Panc1 (cell line): ENCODE results near the gene UBL4A. TPM values are rescaled to one million over a fixed set of nuclear protein-coding genes. Genes with fewer than 3 reads are reported as not detected.

Experiments
- ATAC-seq: fragments of 200-7000 bp; cut with Tn5 transposase; 2 replicates; pipeline ENCODE4 v1.9.1; 2020; ENCODE audit warnings: mild to moderate bottlenecking, moderate library complexity
- BruUV-seq: library from RNA; stranded (reverse); fragments of 400-500 nt; replicated peaks from 2 replicates; lab custom pipeline; 2021; lab: Mats Ljungman, UMichigan
- CTCF ChIA-PET: fragments of 300-600 bp; sonication (Branson Sonifier 250); formaldehyde crosslinking; loops from one replicate; lab custom pipeline; 2022; ENCODE audit warnings: antibody characterized with exemption; lab: Charles Lee
- POLR2A ChIA-PET: fragments of 300-600 bp; sonication (Branson Sonifier 250); formaldehyde crosslinking; loops from one replicate; lab custom pipeline; 2022; ENCODE audit warnings: antibody characterized with exemption; lab: Charles Lee
- DNase-seq: peaks from one replicate; pipeline ENCODE4 v3.0.0-alpha.2; 2010; ENCODE audit warnings: low read depth, low spot score
- H3K27ac ChIP-seq: 2 replicates; pipeline ENCODE4 v1.5.1; 2011; ENCODE audit warnings: mild to moderate bottlenecking, low read length, inconsistent platforms
- H3K27me3 ChIP-seq: fragments of 200-500 bp; sonication (Bioruptor generic); 2 replicates; pipeline ENCODE4 v1.6.0; 2014; ENCODE audit warnings: low read length, inconsistent platforms; ENCODE audit not compliant: control insufficient read depth, insufficient read depth
- H3K36me3 ChIP-seq: fragments of 200-500 bp; sonication (Bioruptor generic); 2 replicates; pipeline ENCODE4 v1.5.1; 2014; ENCODE audit warnings: inconsistent platforms, mild to moderate bottlenecking, low read length, moderate library complexity; ENCODE audit not compliant: control insufficient read depth, insufficient read depth
- H3K4me1 ChIP-seq: 2 replicates; pipeline ENCODE4 v1.5.1; 2011; ENCODE audit warnings: inconsistent platforms, mild to moderate bottlenecking, low read length, moderate library complexity; ENCODE audit not compliant: control insufficient read depth, insufficient read depth
- H3K4me3 ChIP-seq, 2 experiments: 2 replicates each; pipeline ENCODE4 v1.5.1; 2011 to 2012; ENCODE audit warnings: low read depth in 2 of 2, low read length in 2 of 2, mild to moderate bottlenecking in 2 of 2, inconsistent platforms in 1 of 2, moderate library complexity in 1 of 2
- H3K9me3 ChIP-seq: fragments of 200-500 bp; sonication (Bioruptor generic); 2 replicates; pipeline ENCODE4 v1.5.1; 2014; ENCODE audit warnings: low read depth, mild to moderate bottlenecking, inconsistent platforms, low read length, moderate library complexity; ENCODE audit not compliant: control insufficient read depth, insufficient read depth
- CTCF ChIP-seq: fragments of 450-650 bp; IDR thresholded peaks from 2 replicates; pipeline ENCODE4 v1.5.1; 2017; ENCODE audit warnings: mild to moderate bottlenecking
- POLR2AphosphoS5 ChIP-seq: IDR thresholded peaks from 2 replicates; pipeline ENCODE4 v1.6.1; 2012; ENCODE audit warnings: mild to moderate bottlenecking, low read depth, low read length, moderate library complexity
- REST ChIP-seq, 2 experiments: IDR thresholded peaks; 2 replicates each; pipeline ENCODE4 v1.6.1; 2011 to 2012; ENCODE audit warnings: low read depth in 2 of 2, control low read depth in 1 of 2, low read length in 1 of 2, mild to moderate bottlenecking in 1 of 2, moderate library complexity in 1 of 2; ENCODE audit not compliant: insufficient read depth in 1 of 2
- SIN3A ChIP-seq: IDR thresholded peaks from 2 replicates; pipeline ENCODE4 v1.6.1; 2012; ENCODE audit warnings: low read depth, mild to moderate bottlenecking, low read length, moderate library complexity, borderline replicate concordance; ENCODE audit not compliant: insufficient read depth
- TCF7L2 ChIP-seq: IDR thresholded peaks from 2 replicates; pipeline ENCODE4 v1.6.1; 2011; ENCODE audit warnings: mild to moderate bottlenecking, low read depth, low read length, inconsistent platforms
- in situ Hi-C: cut with HindIII; loops from 2 replicates; pipeline ENCODE4 v1.10.0; 2016; ENCODE audit warnings: low sequenced_read_pairs, low pct_unique_long_range_greater_than_20kb
- intact Hi-C: fragments of 100-400 bp; cut with micrococcal nuclease; formaldehyde crosslinking; loops from one replicate; pipeline ENCODE4 v1.10.0; 2022; ENCODE audit not compliant: unreplicated experiment
- total RNA-seq: library from RNA; stranded (reverse); gene quantifications from one replicate; pipeline ENCODE4 v1.2.1, GENCODE V29; 2021; ENCODE audit not compliant: unreplicated experiment

Gene UBL4A
- total RNA-seq, 1 experiment from 2014 or later = 65.4 TPM

DNA sequence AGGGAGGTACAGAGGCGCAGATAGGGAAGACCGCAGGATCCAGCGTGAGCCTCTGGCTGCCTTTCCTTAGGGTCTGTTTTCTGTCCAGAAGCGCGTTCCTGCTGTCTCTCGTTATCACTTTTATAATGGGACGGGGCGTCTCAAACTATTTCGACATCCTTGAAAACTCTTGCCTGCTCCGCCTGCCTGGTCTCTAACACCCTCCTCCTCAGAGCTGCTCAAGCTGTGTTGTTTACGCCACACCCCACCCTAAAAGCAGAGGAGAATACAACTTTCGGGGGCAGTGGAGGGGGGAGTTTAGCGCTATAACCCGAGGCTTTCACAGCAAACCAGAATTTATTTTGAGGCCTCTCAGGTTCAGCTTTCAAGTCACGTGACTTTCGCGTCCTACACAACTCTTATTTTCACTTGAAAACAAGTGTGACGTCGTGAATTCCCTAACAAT lies 30.3 kb upstream of the UBL4A start:
- CTCF ChIA-PET = interaction anchor here (0.7 kb wide), 1 partner anchor 166 kb away, joined by 5 read pairs; no protein-coding TSS in a partner anchor
- Histone ChIP-seq H3K27me3 (no peaks in the 10 kb centered on the region), H3K4me3 (peak overlapping the region; percentile 72 to 85), H3K9me3 (no peaks in the 10 kb centered on the region), H3K4me1 (peaks cover 12% of the 10 kb centered on the region), H3K36me3 (no peaks in the 10 kb centered on the region), H3K27ac (peak overlapping the region; percentile 78)
- no peak for DNase-seq
- TF ChIP-seq REST (IDR thresholded peaks at IDR 0.05; ENCODE audit: insufficient read depth in 1 of 2, low read depth in 2 of 2, low read length in 1 of 2) (no peak), SIN3A (no peak), CTCF (no peak), POLR2AphosphoS5 (no peak), TCF7L2 (no peak)
- no TSS peak for BruUV-seq
- peak; percentile 39 for ATAC-seq
- POLR2A ChIA-PET = interaction anchor here (0.6 kb wide), 2 partner anchors 17 to 260 kb away, joined by 3 read pairs; no protein-coding TSS in a partner anchor
- in situ Hi-C loops = no loop called here
- intact Hi-C loops = no loop called here

DNA sequence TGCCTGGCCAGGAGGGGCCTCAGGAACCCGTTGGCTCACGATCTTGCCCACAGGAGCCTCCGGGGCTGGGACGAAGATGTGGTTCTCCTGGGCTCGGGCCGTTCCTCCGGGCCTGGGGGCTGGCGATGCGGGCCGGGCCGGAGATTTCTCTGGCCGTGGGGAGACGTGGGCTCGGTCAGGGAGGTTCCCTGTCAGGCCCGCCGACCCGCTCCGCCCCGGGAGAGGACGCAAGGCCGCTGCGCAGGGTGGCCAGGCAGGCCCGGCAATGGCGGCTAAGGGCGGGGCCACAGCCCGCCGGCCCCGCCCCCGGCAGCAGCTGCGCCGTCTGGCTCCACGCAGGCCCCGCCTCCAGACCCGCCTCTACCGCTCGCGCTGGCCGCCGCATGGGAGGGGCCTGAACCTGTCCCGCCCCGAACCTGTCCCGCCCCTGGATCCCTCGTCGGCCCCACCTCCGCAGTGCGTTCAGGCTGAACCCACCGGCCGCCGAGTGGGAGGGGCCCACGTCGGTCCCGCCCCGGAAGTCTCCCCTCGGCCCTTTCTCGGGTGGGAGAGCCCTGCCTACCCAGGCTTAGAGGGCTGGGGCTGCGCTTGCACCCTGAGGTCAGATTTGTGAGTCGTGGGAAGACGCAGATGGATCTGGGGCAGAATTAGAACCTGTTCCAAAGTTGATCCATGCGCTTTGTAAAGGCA lies 29.7 kb upstream of the UBL4A start, which contains the start of gene FAM3A:
Gene FAM3A, minus strand, starts transcription at position 267 of the 690 bp plus-strand sequence. CDS start 460 bp downstream, outside the sequence.
- Histone ChIP-seq H3K27me3 (no peaks in the 10 kb centered on the region), H3K9me3 (no peaks in the 10 kb centered on the region), H3K36me3 (no peaks in the 10 kb centered on the region), H3K4me3 (peak within 1 kb of the TSS; percentile 72 to 86), H3K4me1 (peaks cover 12% of the 10 kb centered on the region), H3K27ac (peak within 1 kb of the TSS; percentile 89)
- POLR2A ChIA-PET = interaction anchor here (0.6 kb wide), 2 partner anchors 18 to 260 kb away, joined by 3 read pairs; no protein-coding TSS in a partner anchor
- intact Hi-C loops (no loop called here), in situ Hi-C loops (no loop called here)
- no TSS peak for BruUV-seq
- CTCF ChIA-PET = interaction anchor here (0.7 kb wide), 1 partner anchor 165 kb away, joined by 5 read pairs; no protein-coding TSS in a partner anchor
- TF ChIP-seq TCF7L2 (no peak), POLR2AphosphoS5 (peak; percentile 91), SIN3A (peak; percentile 71; the same call in 1 of the 2 replicates)
- ATAC-seq (peak; percentile 98), DNase-seq (peak; percentile 54)
